K562 (cell line): ENCODE data around the gene NLRP4. TPM values are rescaled to one million over a fixed set of nuclear protein-coding genes. Genes with fewer than 3 reads are reported as not detected.

Experiments used
- ATAC-seq: fragments of 200-7000 bp; cut with Tn5 transposase; 3 replicates; pipeline ENCODE4 v1.9.1; 2020; ENCODE audit warnings: moderate library complexity
- BruUV-seq: library from RNA; stranded (reverse); fragments of 400-500 nt; replicated peaks from 2 replicates; lab custom pipeline; 2021; lab: Mats Ljungman, UMichigan
- CTCF ChIA-PET: fragments of 300-600 bp; formaldehyde crosslinking; extraction: SDS; loops from one replicate; lab custom pipeline; 2021; ENCODE audit warnings: low intra/inter-chr PET ratio; lab: Yijun Ruan, JAX
- POLR2A ChIA-PET: fragments of 300-600, 350-650 bp; sonication (Branson Sonifier 250); formaldehyde crosslinking; extraction: SDS; loops from one replicate; lab custom pipeline; 2021; ENCODE audit warnings: antibody characterized with exemption, inconsistent platforms; lab: Yijun Ruan, JAX
- DNase-seq, 4 experiments: peaks; one replicate each; pipeline versions ENCODE4 v3.0.0 to v3.0.0-alpha.2; 2011 to 2018; ENCODE audit warnings: low spot score in 3 of 4, mixed read lengths in 3 of 4; ENCODE audit errors: extremely low read depth in 1 of 4
- FAIRE-seq: peaks from 2 replicates; lab custom pipeline; 2011; peaks lifted over from hg19 to GRCh38; lab: Jason Lieb, UNC
- H2AFZ ChIP-seq: 2 replicates; pipeline ENCODE4 v1.6.0; 2011; ENCODE audit warnings: low read depth, low read length, control low read depth, inconsistent platforms
- H3K27ac ChIP-seq: fragments of 200-600 bp; 3 replicates; pipeline ENCODE4 v1.8.0; 2011; ENCODE audit warnings: low read depth, mild to moderate bottlenecking, control low read depth, inconsistent platforms, low read length, moderate library complexity, mixed read lengths; ENCODE audit errors: extremely low read depth
- H3K27me3 ChIP-seq, 2 experiments: fragments of 300-600 bp in 1 of 2; 2 replicates in 1 of 2; 3 replicates in 1 of 2; pipeline versions ENCODE4 v1.6.0 to v1.8.0; 2011; ENCODE audit warnings: inconsistent platforms in 2 of 2, low read length in 2 of 2, mild to moderate bottlenecking in 1 of 2, mixed read lengths in 1 of 2, moderate library complexity in 1 of 2; ENCODE audit not compliant: control insufficient read depth in 2 of 2, insufficient read depth in 2 of 2
- H3K36me3 ChIP-seq: fragments of 300-600 bp; 3 replicates; pipeline ENCODE4 v1.8.0; 2011; ENCODE audit warnings: mild to moderate bottlenecking, low read length, inconsistent platforms; ENCODE audit not compliant: control insufficient read depth, insufficient read depth
- H3K4me1 ChIP-seq, 2 experiments: fragments of 200-600 bp in 1 of 2; replicated peaks in 1 of 2; 2 replicates in 1 of 2; 3 replicates in 1 of 2; pipeline versions ENCODE4 v1.5.1 to v1.8.0; 2011; ENCODE audit warnings: inconsistent platforms in 2 of 2, low read length in 2 of 2, mild to moderate bottlenecking in 1 of 2, mixed read lengths in 1 of 2, moderate library complexity in 1 of 2; ENCODE audit not compliant: control insufficient read depth in 2 of 2, insufficient read depth in 2 of 2
- H3K4me2 ChIP-seq: 2 replicates; pipeline ENCODE4 v1.6.1; 2011; ENCODE audit warnings: low read length, control low read depth, inconsistent platforms, mixed read lengths; ENCODE audit not compliant: insufficient read depth
- H3K4me3 ChIP-seq: fragments of 200-600 bp; sonication (generic), shearing (Covaris generic); 2 replicates; pipeline ENCODE4 v1.5.1; 2016; ENCODE audit warnings: control low read depth, inconsistent platforms
- H3K79me2 ChIP-seq: fragments of 200-600 bp; 3 replicates; pipeline ENCODE4 v1.8.0; 2011; ENCODE audit warnings: low read length, inconsistent platforms; ENCODE audit not compliant: control insufficient read depth, insufficient read depth
- H3K9ac ChIP-seq, 2 experiments: 2 replicates each; pipeline versions ENCODE4 v1.6.0 to v1.6.1; 2011; ENCODE audit warnings: low read depth in 2 of 2, low read length in 2 of 2, control low read depth in 1 of 2, inconsistent platforms in 1 of 2, mild to moderate bottlenecking in 1 of 2, mixed read lengths in 1 of 2; ENCODE audit not compliant: insufficient read depth in 1 of 2
- H3K9me1 ChIP-seq: one replicate; pipeline ENCODE4 v1.6.0; 2011; ENCODE audit warnings: inconsistent platforms, mild to moderate bottlenecking, low read length, moderate library complexity; ENCODE audit not compliant: control insufficient read depth, insufficient read depth
- H3K9me3 ChIP-seq: replicated peaks from 2 replicates; pipeline ENCODE4 v1.5.1; 2011; ENCODE audit warnings: low read depth, low read length, inconsistent platforms; ENCODE audit not compliant: control insufficient read depth, insufficient read depth
- H4K20me1 ChIP-seq: replicated peaks from 2 replicates; pipeline ENCODE4 v1.6.1; 2011; ENCODE audit warnings: low read length, inconsistent platforms, mixed read lengths; ENCODE audit not compliant: control insufficient read depth, insufficient read depth
- ELF1 ChIP-seq: fragments of 200-800 bp; sonication (Bioruptor generic); IDR thresholded peaks from 2 replicates; pipeline ENCODE4 v1.6.1; 2016; ENCODE audit warnings: missing genetic modification characterization, missing compliant biosample characterization
- FOXO4 ChIP-seq: fragments of 450-650 bp; formaldehyde crosslinking; IDR thresholded peaks from 2 replicates; pipeline ENCODE4 v1.4.0; 2020; ENCODE audit warnings: mild to moderate bottlenecking, moderate library complexity
- NR0B1 ChIP-seq: fragments of 450-650 bp; IDR thresholded peaks from one replicate; pipeline ENCODE4 v1.6.1; 2018; ENCODE audit warnings: mild to moderate bottlenecking, moderate library complexity; ENCODE audit not compliant: partially characterized antibody
- PRMT5 ChIP-seq: sonication (generic); formaldehyde crosslinking; IDR thresholded peaks from 2 replicates; pipeline ENCODE4 v1.5.0; 2020; ENCODE audit warnings: missing genetic modification reagents
- TAL1 ChIP-seq: fragments of 450-650 bp; IDR thresholded peaks from 2 replicates; pipeline ENCODE4 v1.6.1; 2016; ENCODE audit warnings: mild to moderate bottlenecking
- ZNF212 ChIP-seq: fragments of 450-650 bp; formaldehyde crosslinking; IDR thresholded peaks from 2 replicates; pipeline ENCODE4 v1.4.0; 2020; ENCODE audit warnings: mild to moderate bottlenecking
- ZNF253 ChIP-seq: fragments of 250-450 bp; sonication (Bioruptor Pico); conservative IDR thresholded peaks from 2 replicates; pipeline ENCODE4 v1.6.1; 2021; ENCODE audit warnings: mild to moderate bottlenecking
- WGBS: fragments of 100-300 bp; shearing (Covaris generic); methylation state at CpG from one replicate; pipeline ENCODE4 v1.1.6; 2016; ENCODE audit warnings: low coverage, mixed read lengths; ENCODE audit not compliant: insufficient coverage; ENCODE audit errors: missing lambda C conversion rate; 5-methylcytosine and 5-hydroxymethylcytosine counted together
- in situ Hi-C: fragments of 300-500 bp; cut with MboI; formaldehyde crosslinking; loops from 4 replicates; pipeline ENCODE4 v1.15.0; 2018; ENCODE audit warnings: inconsistent platforms, mixed read lengths
- intact Hi-C: fragments of 100-400 bp; cut with micrococcal nuclease; formaldehyde crosslinking; loops from 2 replicates; pipeline ENCODE4 v1.14.2; 2022
- polyA plus RNA-seq, 8 experiments: library from polyadenylated mRNA; depleted of rRNA in 4 of 8; stranded (reverse) in 5 of 8; unstranded in 3 of 8; fragments of >200 nt; fragmentation: Nextera tagmentation in 2 of 8; fragmentation: Illumina TruSeq in 1 of 8; extraction: Ambion mirVana in 2 of 8; extraction: Trizol in 1 of 8; gene quantifications; 2 replicates each; pipeline versions ENCODE4 v1.2.1 to v1.2.3, GENCODE V29; 2011 to 2014; ENCODE audit warnings: inconsistent platforms in 1 of 8, missing spikeins in 1 of 8
- total RNA-seq, 7 experiments: library from RNA; depleted of rRNA in 6 of 7; stranded (reverse); fragments of >200 nt in 6 of 7; fragmentation: Illumina TruSeq in 2 of 7; extraction: Trizol in 2 of 7; gene quantifications; 2 replicates each; pipeline versions ENCODE4 v1.2.1 to v1.2.3, GENCODE V29; 2011 to 2021; ENCODE audit warnings: low replicate concordance in 1 of 7

Gene NLRP4
- total and polyA plus RNA-seq, 9 of the 15 experiments (the other 6 are each of a cell fraction or from before 2014, with no cell fraction given), result 0.03 to 0.14 (median 0.05) TPM; not detected in 3

- TF ChIP-seq PRMT5 (CRISPR knock-in tag), result no peak
- no peak for TF ChIP-seq FOXO4
- TF ChIP-seq ZNF212 (CRISPR knock-in tag), result no peak
- no peak for TF ChIP-seq TAL1
- TF ChIP-seq, all 486 proteins: peak for 0
Observed at GRCh38 chr19:55907286-55907685, 70.9 kb downstream of the NLRP4 start (continued).

DNA sequence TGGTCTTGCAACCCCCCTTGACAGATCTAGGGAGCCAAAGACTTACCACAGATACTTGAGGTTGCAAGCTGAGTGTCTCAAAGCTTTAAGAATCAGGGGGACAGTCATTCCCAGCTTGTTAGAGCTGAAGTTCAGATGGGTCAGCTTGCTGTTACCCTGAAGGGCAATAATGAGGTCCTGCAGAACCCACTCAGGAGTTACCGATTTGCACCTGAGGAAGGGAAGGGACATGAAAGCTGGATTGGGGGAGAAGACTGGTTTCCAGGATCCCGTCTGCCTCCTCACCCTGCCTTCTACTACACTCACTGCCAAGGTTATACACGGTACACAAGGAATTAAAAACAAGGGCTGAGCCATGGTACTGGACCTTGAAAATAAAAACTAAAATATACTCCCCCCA, 71.4 kb downstream of the NLRP4 start:
- WGBS, result 0% methylated on average over 3 of the region's 3 CpGs
- no peaks in the 10 kb centered on the region for H4K20me1 ChIP-seq
- ChIA-PET POLR2A (interaction anchor here (0.9 kb wide), 1 partner anchor 98 kb away, joined by 4 read pairs; no protein-coding TSS in a partner anchor), CTCF (no interaction called here)
- BruUV-seq, result no TSS peak
- H3K4me1 ChIP-seq, result no peaks in the 10 kb centered on the region
- DNase-seq (no peak), ATAC-seq (no peak), FAIRE-seq (no peak)
- H3K36me3 ChIP-seq, result no peaks in the 10 kb centered on the region
- no peak overlapping the region for H3K27ac ChIP-seq
- in situ Hi-C loops, result no loop called here
- H3K9me1 ChIP-seq, result no peaks in the 10 kb centered on the region
- no peak overlapping the region for H3K4me2 ChIP-seq
- H3K79me2 ChIP-seq, result no peaks in the 10 kb centered on the region
- no peak overlapping the region for H3K9ac ChIP-seq
- H2AFZ ChIP-seq, result no peak overlapping the region
- no peaks in the 10 kb centered on the region for H3K27me3 ChIP-seq
- intact Hi-C loops, result no loop called here
- H3K4me3 ChIP-seq, result no peak overlapping the region
- no peaks in the 10 kb centered on the region for H3K9me3 ChIP-seq
- TF ChIP-seq NR0B1, result no peak
- no peak for TF ChIP-seq ZNF253
- no peak for TF ChIP-seq ELF1
- TF ChIP-seq FOXO4, result no peak
